Activated CD8-positive, alpha-beta T cell treated with anti-CD3 and anti-CD28 coated beads for 36 hours (primary cell): ENCODE data around the gene ZNF821. TPM values are rescaled to one million over a fixed set of nuclear protein-coding genes. Genes with fewer than 3 reads are reported as not detected.

Experiments
- ATAC-seq: fragments of 200-7000 bp; cut with Tn5 transposase; one replicate; pipeline ENCODE4 v1.10.0; 2021; ENCODE audit warnings: mild to moderate bottlenecking, moderate library complexity
- CTCF ChIA-PET: fragments of 350-600 bp; sonication (Branson Sonifier 250); formaldehyde crosslinking; loops from one replicate; lab custom pipeline; 2021; ENCODE audit warnings: antibody characterized with exemption; lab: Charles Lee
- POLR2A ChIA-PET: fragments of 350-600 bp; sonication (Branson Sonifier 250); formaldehyde crosslinking; loops from one replicate; lab custom pipeline; 2021; ENCODE audit warnings: antibody characterized with exemption; lab: Charles Lee
- DNase-seq: peaks from one replicate; pipeline ENCODE4 v3.0.0-alpha.2; 2020
- H3K27ac Mint-ChIP-seq: one replicate; pipeline ENCODE4 v1.8.0; 2021; ENCODE audit warnings: mild to moderate bottlenecking, mixed read lengths
- H3K27me3 Mint-ChIP-seq: one replicate; pipeline ENCODE4 v1.8.0; 2021; ENCODE audit warnings: mixed read lengths
- H3K36me3 Mint-ChIP-seq: one replicate; pipeline ENCODE4 v1.8.0; 2021; ENCODE audit warnings: low read depth, mixed read lengths
- H3K4me1 Mint-ChIP-seq: one replicate; pipeline ENCODE4 v1.8.0; 2021; ENCODE audit warnings: low read depth, mixed read lengths
- H3K4me3 Mint-ChIP-seq: one replicate; pipeline ENCODE4 v1.8.0; 2021; ENCODE audit warnings: mild to moderate bottlenecking, moderate library complexity, mixed read lengths
- H3K9me3 Mint-ChIP-seq: one replicate; pipeline ENCODE4 v1.8.0; 2021; ENCODE audit warnings: mixed read lengths
- CTCF ChIP-seq: fragments of 200-600 bp; IDR thresholded peaks from one replicate; pipeline ENCODE4 v1.8.0; 2022; ENCODE audit warnings: antibody characterized with exemption, mild to moderate bottlenecking
- intact Hi-C: fragments of 100-400 bp; cut with micrococcal nuclease; formaldehyde crosslinking; loops from one replicate; pipeline ENCODE4 v1.10.0; 2022
- total RNA-seq, 2 experiments: library from RNA; stranded (reverse); gene quantifications; one replicate each; pipeline ENCODE4 v1.2.3, GENCODE V29; 2021

The ZNF821 gene
- total RNA-seq, 2 experiments from 2014 or later = 5.6 to 6.2 TPM

- Mint-ChIP-seq H3K9me3 (no peaks in the 10 kb centered on the region), H3K36me3 (peaks cover 4% of the 10 kb centered on the region), H3K4me1 (peaks cover 14% of the 10 kb centered on the region), H3K27me3 (no peaks in the 10 kb centered on the region), H3K4me3 (no peak overlapping the region), H3K27ac (no peak overlapping the region)
- no peak for TF ChIP-seq CTCF
- ChIA-PET CTCF (no interaction called here), POLR2A (interaction anchor here (1.1 kb wide), 1 partner anchor 19 kb away, joined by 3 read pairs; no protein-coding TSS in a partner anchor)
- ATAC-seq (no peak), DNase-seq (no peak)
- intact Hi-C loops = no loop called here
Measured at GRCh38 chr16:71863995-71864394, 20.0 kb downstream of the ZNF821 start.

- no peak for TF ChIP-seq CTCF
- POLR2A ChIA-PET = interaction anchor here (1.1 kb wide), 1 partner anchor 22 kb away, joined by 3 read pairs; no protein-coding TSS in a partner anchor
- ATAC-seq = no peak
Measured at GRCh38 chr16:71859762-71860521, 24.0 kb downstream of the ZNF821 start.

GRCh38 chr16:71855937-71856662 is 27.9 kb downstream of the ZNF821 start:
- ATAC-seq = peak; percentile 92
- H3K27ac Mint-ChIP-seq = peak overlapping the region; percentile 84
- no peak for TF ChIP-seq CTCF
- POLR2A ChIA-PET = interaction anchor here (0.6 to 1.8 kb wide), 5 partner anchors 10 to 48 kb away, joined by 3 to 6 read pairs (median 3); partner anchors contain the start of genes AP1G1, ATXN1L and IST1
- no peaks in the 10 kb centered on the region for H3K9me3 Mint-ChIP-seq
- H3K4me1 Mint-ChIP-seq = peaks cover 49% of the 10 kb centered on the region
- peaks cover 9% of the 10 kb centered on the region for H3K36me3 Mint-ChIP-seq
- intact Hi-C loops = no loop called here
- H3K27me3 Mint-ChIP-seq = no peaks in the 10 kb centered on the region
- CTCF ChIA-PET = interaction anchor here (1.3 to 6.2 kb wide), 4 partner anchors 16 to 106 kb away, joined by 3 to 29 read pairs (median 4); partner anchors contain the start of gene ZNF821
- DNase-seq = peak; percentile 69
- no peak overlapping the region for H3K4me3 Mint-ChIP-seq

More at GRCh38 chr16:71859762-71860521, 24.0 kb downstream of the ZNF821 start:
- Mint-ChIP-seq H3K9me3 (no peaks in the 10 kb centered on the region), H3K27me3 (no peaks in the 10 kb centered on the region), H3K4me1 (peaks cover 25% of the 10 kb centered on the region), H3K36me3 (peaks cover 8% of the 10 kb centered on the region), H3K4me3 (no peak overlapping the region), H3K27ac (no peak overlapping the region)
- CTCF ChIA-PET = interaction anchor here (0.9 to 6.2 kb wide), 2 partner anchors 21 to 23 kb away, joined by 4 to 29 read pairs; partner anchors contain the start of gene ZNF821
- DNase-seq = no peak
- intact Hi-C loops = no loop called here

- Mint-ChIP-seq H3K9me3 (no peaks in the 10 kb centered on the region), H3K4me1 (peaks cover 49% of the 10 kb centered on the region), H3K27me3 (no peaks in the 10 kb centered on the region), H3K27ac (peak overlapping the region; percentile 32), H3K36me3 (peaks cover 17% of the 10 kb centered on the region), H3K4me3 (no peak overlapping the region)
- no peak for TF ChIP-seq CTCF
- intact Hi-C loops = no loop called here
- ChIA-PET POLR2A (interaction anchor here (0.7 kb wide), 1 partner anchor 18 kb away, joined by 3 read pairs; no protein-coding TSS in a partner anchor), CTCF (interaction anchor here (0.5 to 6.2 kb wide), 2 partner anchors 29 to 246 kb away, joined by 3 to 29 read pairs; partner anchors contain the start of gene ZNF821)
- ATAC-seq (no peak), DNase-seq (no peak)
Measured at GRCh38 chr16:71854369-71854948, 29.5 kb downstream of the ZNF821 start.
